Glutamatergic neuron (in vitro differentiated cells): Measurements from ENCODE around the gene ABCC8. TPM values are rescaled to one million over a fixed set of nuclear protein-coding genes. Genes with fewer than 3 reads are reported as not detected.

Experiments
- DNase-seq: peaks from one replicate; pipeline ENCODE4 v3.0.0; 2022
- H3K27ac Mint-ChIP-seq: one replicate; pipeline ENCODE4 v1.8.0; 2020; ENCODE audit warnings: mild to moderate bottlenecking, mixed read lengths, inconsistent platforms; ENCODE audit not compliant: unreplicated experiment
- H3K27me3 Mint-ChIP-seq: one replicate; pipeline ENCODE4 v1.8.0; 2020; ENCODE audit warnings: mild to moderate bottlenecking, moderate library complexity, mixed read lengths, inconsistent platforms; ENCODE audit not compliant: unreplicated experiment
- H3K36me3 Mint-ChIP-seq: one replicate; pipeline ENCODE4 v1.8.0; 2020; ENCODE audit warnings: mild to moderate bottlenecking, mixed read lengths, inconsistent platforms; ENCODE audit not compliant: unreplicated experiment
- H3K4me1 Mint-ChIP-seq: one replicate; pipeline ENCODE4 v1.8.0; 2020; ENCODE audit warnings: mild to moderate bottlenecking, low read depth, mixed read lengths, inconsistent platforms; ENCODE audit not compliant: unreplicated experiment
- H3K4me3 Mint-ChIP-seq: one replicate; pipeline ENCODE4 v1.8.0; 2020; ENCODE audit warnings: mild to moderate bottlenecking, mixed read lengths, inconsistent platforms; ENCODE audit not compliant: unreplicated experiment
- H3K9me3 Mint-ChIP-seq: one replicate; pipeline ENCODE4 v1.8.0; 2020; ENCODE audit warnings: mild to moderate bottlenecking, moderate library complexity, mixed read lengths, inconsistent platforms; ENCODE audit not compliant: unreplicated experiment
- CTCF ChIP-seq: fragments of 200-600 bp; sonication (generic); IDR thresholded peaks from one replicate; pipeline ENCODE4 v1.5.0; 2021; ENCODE audit not compliant: partially characterized antibody, unreplicated experiment
- total RNA-seq: library from RNA; stranded (reverse); fragmentation: NEBNext Ultra II Directional; extraction: Animal tissue kit (Norgen Biotek cat#: 25700); gene quantifications from one replicate; pipeline ENCODE4 v1.2.1, GENCODE V29; 2021; ENCODE audit not compliant: unreplicated experiment

Gene ABCC8
- total RNA-seq, 1 donor from 2014 or later, result 5.7 TPM

- no peaks in the 10 kb centered on the region for H3K36me3 Mint-ChIP-seq
- no peak for DNase-seq
- peaks cover 2% of the 10 kb centered on the region for H3K9me3 Mint-ChIP-seq
- H3K4me1 Mint-ChIP-seq, result peaks cover 7% of the 10 kb centered on the region
- peaks cover 6% of the 10 kb centered on the region for H3K27me3 Mint-ChIP-seq
- H3K27ac Mint-ChIP-seq, result no peak overlapping the region
- no peak overlapping the region for H3K4me3 Mint-ChIP-seq
- TF ChIP-seq CTCF, result no peak
Observed at GRCh38 chr11:17521106-17521900, 44.7 kb upstream of the ABCC8 start.

GRCh38 chr11:17519061-17519885 is 42.6 kb upstream of the ABCC8 start:
- Mint-ChIP-seq H3K27me3 (peaks cover 4% of the 10 kb centered on the region), H3K4me3 (no peak overlapping the region), H3K36me3 (no peaks in the 10 kb centered on the region), H3K27ac (no peak overlapping the region), H3K9me3 (peaks cover 2% of the 10 kb centered on the region), H3K4me1 (peaks cover 5% of the 10 kb centered on the region)
- no peak for DNase-seq
- no peak for TF ChIP-seq CTCF

GRCh38 chr11:17518366-17518765 is 41.7 kb upstream of the ABCC8 start:
- Mint-ChIP-seq H3K4me1 (peaks cover 5% of the 10 kb centered on the region), H3K4me3 (no peak overlapping the region), H3K27me3 (peaks cover 6% of the 10 kb centered on the region), H3K36me3 (no peaks in the 10 kb centered on the region), H3K27ac (no peak overlapping the region), H3K9me3 (peaks cover 2% of the 10 kb centered on the region)
- TF ChIP-seq CTCF, result no peak
- no peak for DNase-seq

GRCh38 chr11:17517186-17517585 is 40.5 kb upstream of the ABCC8 start:
- no peak overlapping the region for H3K27ac Mint-ChIP-seq
- no peak for TF ChIP-seq CTCF
- H3K36me3 Mint-ChIP-seq, result no peaks in the 10 kb centered on the region
- no peak for DNase-seq
- peaks cover 12% of the 10 kb centered on the region for H3K27me3 Mint-ChIP-seq
- H3K4me1 Mint-ChIP-seq, result peaks cover 5% of the 10 kb centered on the region
- H3K4me3 Mint-ChIP-seq, result no peak overlapping the region
- H3K9me3 Mint-ChIP-seq, result peaks cover 2% of the 10 kb centered on the region
